Adrenal gland (tissue), 12 donors: ENCODE measurements around the gene NLK. TPM values are rescaled to one million over a fixed set of nuclear protein-coding genes. Genes with fewer than 3 reads are reported as not detected.
"Not testable (repeated sequence)": the region's sequence is repeated elsewhere in the genome, so short reads cannot be mapped to it uniquely, and the experiment has no call there.

Experiments used
- DNase-seq, 7 donors: peaks; one replicate each; pipeline ENCODE4 v3.0.0-alpha.2; 2019 to 2020
- H3K27ac ChIP-seq, 5 donors: fragments of 200-600 bp; sonication (generic) in 4 of 5; 1 replicate in 3 of 5; 2 replicates in 2 of 5; pipeline versions ENCODE4 v1.5.1 to v1.8.0; 2016 to 2020; ENCODE audit warnings: mild to moderate bottlenecking in 1 of 5
- H3K27me3 ChIP-seq: fragments of 200-600 bp; 2 replicates; pipeline ENCODE4 v1.8.0; 2021
- H3K36me3 ChIP-seq, 2 donors: fragments of 200-600 bp; replicated peaks in 1 of 2; 1 replicate in 1 of 2; 2 replicates in 1 of 2; pipeline versions ENCODE4 v1.5.1 to v1.8.0; 2018 to 2022
- H3K4me1 ChIP-seq, 2 donors: fragments of 200-600 bp; replicated peaks in 1 of 2; 1 replicate in 1 of 2; 2 replicates in 1 of 2; pipeline versions ENCODE4 v1.5.1 to v1.8.0; 2018 to 2021
- H3K4me3 ChIP-seq, 4 donors: fragments of 200-600 bp; sonication (generic) in 3 of 4; one replicate each; pipeline ENCODE4 v1.5.1; 2016 to 2018
- H3K9me3 ChIP-seq, 3 donors: fragments of 200-600 bp; sonication (generic) in 1 of 3; replicated peaks in 1 of 3; 1 replicate in 2 of 3; 2 replicates in 1 of 3; pipeline versions ENCODE4 v1.5.1 to v1.8.0; 2016 to 2021
- POLR2A ChIP-seq, 2 donors: fragments of 450-650 bp; IDR thresholded peaks; one replicate each; pipeline ENCODE4 v1.6.1; 2017; ENCODE audit warnings: antibody characterized with exemption in 2 of 2, mild to moderate bottlenecking in 2 of 2, moderate library complexity in 1 of 2
- WGBS, 4 donors: extraction: QIAGEN DNeasy Blood & Tissue Kit in 2 of 4; methylation state at CpG; one replicate each; pipeline versions ENCODE4 v1.1.5 to v1.1.7; 2013 to 2017; 5-methylcytosine and 5-hydroxymethylcytosine counted together
- intact Hi-C, 2 donors: fragments of 100-400 bp; cut with DNase I; formaldehyde crosslinking; loops; one replicate each; pipeline versions ENCODE4 v1.14.1 to v1.15.0; 2022 to 2023
- polyA plus RNA-seq, 3 donors: library from polyadenylated mRNA; stranded (reverse); fragments of 200-250 nt in 2 of 3; fragments of 350-450 nt in 1 of 3; fragmentation: Illumina TruSeq in 1 of 3; extraction: RNeasy Lipid Tissue Mini Kit (QIAGEN cat#74804) in 1 of 3; gene quantifications; one replicate each; pipeline ENCODE4 v1.2.3, GENCODE V29; 2013 to 2014
- total RNA-seq, 9 donors: library from RNA; depleted of rRNA in 4 of 9; stranded (reverse); fragments of >200 nt in 4 of 9; fragments of 120-200 nt in 1 of 9; fragmentation: NEBNext Ultra II Directional in 1 of 9; extraction: Animal tissue kit (Norgen Biotek cat#: 25700) in 1 of 9; gene quantifications; one replicate each; pipeline versions ENCODE4 v1.1.0 to v1.2.4, GENCODE V29; 2013 to 2023
- TF ChIP-seq, protein P1 (sequence below), 6 experiments: fragments of 450-650 bp in 4 of 6; fragments of 200-600 bp in 2 of 6; sonication (generic) in 1 of 6; IDR thresholded peaks; 1 replicate in 5 of 6; 2 replicates in 1 of 6; pipeline versions ENCODE4 v1.5.1 to v1.8.0; 2016 to 2021; ENCODE audit warnings: antibody characterized with exemption in 6 of 6, mild to moderate bottlenecking in 2 of 6, moderate library complexity in 1 of 6
- donor health status: healthy with polysubstance abuse.
- donor health status: Bipolar disorder and iron deficiency.
- donor health status: DM: yes; HTN: yes; CAD: no.
- donor health status: DM: no; HTN: no; CAD: no.
- donor health status: DM: no; HTN: no; CAD: no.
- donor health status: DM: yes; HTN: yes; CAD: no.

Gene NLK
- total and polyA plus RNA-seq, 12 donors, result 34.7 to 86.1 (median 56.4) TPM

DNA sequence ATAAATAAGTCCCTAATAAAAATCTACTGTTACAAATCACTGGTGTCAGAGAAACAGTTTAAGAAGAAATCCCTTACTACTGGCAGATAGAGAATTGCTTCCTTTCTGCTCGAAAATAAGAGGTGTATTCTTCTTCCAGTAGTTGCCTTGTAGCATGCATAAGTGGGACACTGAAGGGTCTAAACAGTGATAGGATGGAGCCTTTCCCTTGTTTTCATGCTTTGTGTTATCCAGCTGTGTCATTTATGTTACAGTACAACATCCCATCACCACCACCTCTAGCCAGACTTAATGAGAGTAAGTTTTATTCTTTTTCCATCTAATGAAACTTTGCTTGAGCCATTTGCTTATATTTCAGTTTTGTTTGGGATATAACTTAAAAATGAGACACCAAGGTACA is 54.3 kb downstream of the NLK start:
- intact Hi-C loops, result no loop called here
- H3K36me3 ChIP-seq, result no peaks in the 10 kb centered on the region
- no peaks in the 10 kb centered on the region for H3K27me3 ChIP-seq
- no peak for TF ChIP-seq POLR2A (IDR thresholded peaks at IDR 0.05)
- TF ChIP-seq, protein P1, sequence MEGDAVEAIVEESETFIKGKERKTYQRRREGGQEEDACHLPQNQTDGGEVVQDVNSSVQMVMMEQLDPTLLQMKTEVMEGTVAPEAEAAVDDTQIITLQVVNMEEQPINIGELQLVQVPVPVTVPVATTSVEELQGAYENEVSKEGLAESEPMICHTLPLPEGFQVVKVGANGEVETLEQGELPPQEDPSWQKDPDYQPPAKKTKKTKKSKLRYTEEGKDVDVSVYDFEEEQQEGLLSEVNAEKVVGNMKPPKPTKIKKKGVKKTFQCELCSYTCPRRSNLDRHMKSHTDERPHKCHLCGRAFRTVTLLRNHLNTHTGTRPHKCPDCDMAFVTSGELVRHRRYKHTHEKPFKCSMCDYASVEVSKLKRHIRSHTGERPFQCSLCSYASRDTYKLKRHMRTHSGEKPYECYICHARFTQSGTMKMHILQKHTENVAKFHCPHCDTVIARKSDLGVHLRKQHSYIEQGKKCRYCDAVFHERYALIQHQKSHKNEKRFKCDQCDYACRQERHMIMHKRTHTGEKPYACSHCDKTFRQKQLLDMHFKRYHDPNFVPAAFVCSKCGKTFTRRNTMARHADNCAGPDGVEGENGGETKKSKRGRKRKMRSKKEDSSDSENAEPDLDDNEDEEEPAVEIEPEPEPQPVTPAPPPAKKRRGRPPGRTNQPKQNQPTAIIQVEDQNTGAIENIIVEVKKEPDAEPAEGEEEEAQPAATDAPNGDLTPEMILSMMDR (IDR thresholded peaks at IDR 0.05), result no peak
- peaks cover 18 to 34% of the 10 kb centered on the region in 2 donors for H3K4me1 ChIP-seq
- WGBS, 4 donors, result 42 to 68% (median 54%) methylated on average over 1 of the region's 1 CpG
- H3K27ac ChIP-seq, result no peak overlapping the region
- no peak for DNase-seq
- no peak overlapping the region for H3K4me3 ChIP-seq
- H3K9me3 ChIP-seq, result no peaks in the 10 kb centered on the region

DNA sequence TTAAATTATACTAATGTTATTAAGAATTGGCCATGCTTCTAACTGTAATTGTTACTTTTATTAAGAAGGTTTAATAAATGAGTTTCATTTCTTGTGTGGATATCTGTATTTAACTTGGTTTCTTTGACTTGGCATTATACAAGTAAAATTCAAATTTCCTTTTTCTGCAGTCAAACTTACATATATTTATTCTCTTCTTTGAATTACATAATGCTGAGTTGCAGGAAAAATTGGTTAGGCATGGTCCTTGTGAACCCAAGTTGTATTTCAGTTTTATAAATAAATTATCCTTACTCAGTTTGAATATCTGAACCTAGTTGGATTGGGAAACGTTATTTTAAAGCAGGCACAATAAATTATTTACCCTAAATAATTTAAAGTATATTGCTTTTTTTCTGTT is 54.8 kb downstream of the NLK start:
- Histone ChIP-seq H3K36me3 (no peaks in the 10 kb centered on the region), H3K4me1 (peaks cover 16 to 34% of the 10 kb centered on the region in 2 donors), H3K9me3 (no peaks in the 10 kb centered on the region), H3K27me3 (no peaks in the 10 kb centered on the region), H3K27ac (no peak overlapping the region), H3K4me3 (no peak overlapping the region)
- 55 to 73% (median 70%) methylated on average over 1 of the region's 1 CpG for WGBS, 4 donors
- no peak for DNase-seq
- intact Hi-C loops, result no loop called here
- TF ChIP-seq, protein P1 (IDR thresholded peaks at IDR 0.05), result no peak
- TF ChIP-seq POLR2A (IDR thresholded peaks at IDR 0.05), result no peak

DNA sequence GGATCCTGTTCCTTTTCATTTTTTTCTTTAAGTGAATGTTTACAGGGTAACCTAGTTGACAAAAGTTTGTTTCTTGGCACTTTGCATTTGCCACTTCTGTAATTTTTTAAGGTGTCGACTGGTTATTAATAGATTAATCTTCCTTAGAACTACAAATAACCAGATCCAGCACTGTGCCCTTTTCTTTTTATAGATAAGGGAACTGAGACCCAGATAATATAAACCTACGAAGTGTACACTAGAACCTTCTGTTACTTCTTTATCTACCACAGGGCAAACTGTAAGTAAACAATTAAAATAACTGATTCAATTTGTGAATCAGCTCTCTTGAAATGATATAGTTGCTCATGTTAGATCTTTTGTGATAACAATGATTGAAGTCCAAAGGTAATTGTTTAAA is 55.4 kb downstream of the NLK start:
- intact Hi-C loops, result no loop called here
- peaks cover 16 to 34% of the 10 kb centered on the region in 2 donors for H3K4me1 ChIP-seq
- 26 to 38% (median 34%) methylated on average over 2 of the region's 2 CpGs for WGBS, 4 donors

DNA sequence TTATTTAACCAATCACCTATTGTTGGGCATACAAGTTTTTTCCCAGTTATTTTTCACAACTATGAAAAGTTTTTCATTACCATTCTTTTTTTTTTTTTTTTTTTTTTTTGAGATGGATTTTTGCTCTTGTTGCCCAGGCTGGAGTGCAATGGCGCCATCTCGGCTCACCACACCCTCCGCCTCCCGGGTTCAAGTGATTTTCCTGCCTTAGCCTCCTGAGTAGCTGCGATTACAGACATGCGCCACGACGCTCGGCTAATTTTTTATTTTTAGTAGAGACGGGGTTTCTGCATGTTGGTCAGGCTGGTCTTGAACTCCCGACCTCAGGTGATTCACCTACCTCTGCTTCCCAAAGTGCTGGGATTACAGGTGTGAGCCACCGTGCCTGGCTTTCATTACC is 56.1 kb downstream of the NLK start:
- H3K36me3 ChIP-seq, H3K4me3 ChIP-seq, H3K9me3 ChIP-seq, H3K27ac ChIP-seq, DNase-seq, H3K27me3 ChIP-seq, intact Hi-C loops: not testable (repeated sequence)
- H3K4me1 ChIP-seq, result peaks cover 16 to 35% of the 10 kb centered on the region in 2 donors
- 95 to 98% (median 98%) methylated on average over 12 of the region's 12 CpGs for WGBS, 4 donors

More for the DNA sequence above, 55.4 kb downstream of the NLK start:
- no peak for DNase-seq
- Histone ChIP-seq H3K27me3 (no peaks in the 10 kb centered on the region), H3K9me3 (no peaks in the 10 kb centered on the region), H3K36me3 (no peaks in the 10 kb centered on the region), H3K4me3 (no peak overlapping the region), H3K27ac (peak overlapping the region in 1 of 5 donors; percentile 36)
- no peak for TF ChIP-seq POLR2A (IDR thresholded peaks at IDR 0.05)

DNA sequence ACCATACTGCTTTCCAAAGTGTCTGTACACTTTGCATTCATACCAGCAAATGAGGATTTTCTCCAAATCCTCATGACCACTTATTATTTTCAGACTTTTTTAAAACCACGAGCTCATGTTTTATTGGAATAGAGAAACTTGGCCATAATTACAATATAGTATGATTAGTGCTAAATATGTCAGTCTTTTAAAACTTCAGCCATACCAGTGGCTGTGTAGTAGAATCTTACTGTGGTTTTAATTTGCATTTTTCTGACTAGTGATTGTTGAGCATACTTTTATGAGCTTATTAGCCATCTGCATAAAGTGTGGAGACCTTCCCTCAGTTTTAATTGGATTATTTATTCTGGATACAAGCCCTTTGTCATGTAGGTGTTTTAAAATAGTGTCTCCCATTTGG is 57.8 kb downstream of the NLK start:
- H3K9me3 ChIP-seq, result no peaks in the 10 kb centered on the region
- TF ChIP-seq POLR2A (IDR thresholded peaks at IDR 0.05), result no peak
- TF ChIP-seq, protein P1 (IDR thresholded peaks at IDR 0.05), result no peak
- H3K4me1 ChIP-seq, result peaks cover 16 to 40% of the 10 kb centered on the region in 2 donors
- H3K4me3 ChIP-seq, result no peak overlapping the region
- H3K36me3 ChIP-seq, result no peaks in the 10 kb centered on the region
- no peak for DNase-seq
- 83 to 98% (median 87%) methylated on average over 1 of the region's 1 CpG for WGBS, 4 donors
- H3K27me3 ChIP-seq, result no peaks in the 10 kb centered on the region
- intact Hi-C loops, result loop anchor here in 1 of 2 donors (10.0 kb wide), 1 partner anchor 55 kb away; the partner anchor contains the start of gene NLK
- no peak overlapping the region for H3K27ac ChIP-seq
